Fibroblast of skin of abdomen (primary cell): ENCODE data around the gene CUL2.
"Not testable (repeated sequence)": the region's sequence is repeated elsewhere in the genome, so short reads cannot be mapped to it uniquely, and the experiment has no call there.

ENCODE experiments used
- DNase-seq: peaks from one replicate; pipeline ENCODE4 v3.0.0-alpha.2; 2013

CUL2 gene

GRCh38 chr10:35079763-35080162 lies 10.4 kb downstream of the CUL2 start:
- peak; percentile 86 for DNase-seq

- no peak for DNase-seq
Measured at GRCh38 chr10:35079265-35079664, 10.9 kb downstream of the CUL2 start.

GRCh38 chr10:35075228-35075627 lies 14.9 kb downstream of the CUL2 start:
- DNase-seq: no peak

GRCh38 chr10:35074266-35074665 lies 15.9 kb downstream of the CUL2 start:
- no peak for DNase-seq

- DNase-seq: no peak
Measured at GRCh38 chr10:35070521-35070920, 19.6 kb downstream of the CUL2 start.

- DNase-seq: no peak
Measured at GRCh38 chr10:35063837-35064454, 26.2 kb downstream of the CUL2 start.

GRCh38 chr10:35059481-35059880 lies 30.7 kb downstream of the CUL2 start:
- peak; percentile 82 for DNase-seq

- DNase-seq: no peak
Measured at GRCh38 chr10:35058686-35059085, 31.5 kb downstream of the CUL2 start.

- peak; percentile 96 for DNase-seq
Measured at GRCh38 chr10:35058134-35058533, 32.0 kb downstream of the CUL2 start.

- no peak for DNase-seq
Measured at GRCh38 chr10:35056686-35057085, 33.5 kb downstream of the CUL2 start.

- DNase-seq: no peak
Measured at GRCh38 chr10:35056133-35056532, 34.0 kb downstream of the CUL2 start.

- DNase-seq: no peak
Measured at GRCh38 chr10:35050568-35050967, 39.6 kb downstream of the CUL2 start.

GRCh38 chr10:35046074-35046473 lies 44.1 kb downstream of the CUL2 start:
- DNase-seq: no peak

- not testable (repeated sequence) for DNase-seq
Measured at GRCh38 chr10:35045275-35045674, 44.9 kb downstream of the CUL2 start.

- DNase-seq: peak; percentile 74
Measured at GRCh38 chr10:35043796-35044344, 46.3 kb downstream of the CUL2 start.

GRCh38 chr10:35042783-35043182 lies 47.4 kb downstream of the CUL2 start:
- no peak for DNase-seq

- peak; percentile 16 for DNase-seq
Measured at GRCh38 chr10:35041502-35041879, 48.6 kb downstream of the CUL2 start.

GRCh38 chr10:35040760-35041501 lies 49.2 kb downstream of the CUL2 start:
- peak; percentile 76 for DNase-seq

- DNase-seq: no peak
Measured at GRCh38 chr10:35037104-35037503, 53.0 kb downstream of the CUL2 start.

- DNase-seq: no peak
Measured at GRCh38 chr10:35035606-35036005, 54.5 kb downstream of the CUL2 start.

- peak; percentile 39 for DNase-seq
Measured at GRCh38 chr10:35027567-35027966, 62.6 kb downstream of the CUL2 start.

- DNase-seq: peak; percentile 36
Measured at GRCh38 chr10:35025916-35026315, 64.2 kb downstream of the CUL2 start.

GRCh38 chr10:35020481-35020880 lies 69.7 kb downstream of the CUL2 start:
- DNase-seq: no peak
